GM21515 (cell line): Measurements from ENCODE around the gene MAF.

ENCODE experiments used
- ATAC-seq: cut with Tn5 transposase; IDR thresholded peaks from one replicate; pipeline ENCODE4 v1.9.1; 2021; ENCODE audit not compliant: unreplicated experiment

MAF gene

DNA sequence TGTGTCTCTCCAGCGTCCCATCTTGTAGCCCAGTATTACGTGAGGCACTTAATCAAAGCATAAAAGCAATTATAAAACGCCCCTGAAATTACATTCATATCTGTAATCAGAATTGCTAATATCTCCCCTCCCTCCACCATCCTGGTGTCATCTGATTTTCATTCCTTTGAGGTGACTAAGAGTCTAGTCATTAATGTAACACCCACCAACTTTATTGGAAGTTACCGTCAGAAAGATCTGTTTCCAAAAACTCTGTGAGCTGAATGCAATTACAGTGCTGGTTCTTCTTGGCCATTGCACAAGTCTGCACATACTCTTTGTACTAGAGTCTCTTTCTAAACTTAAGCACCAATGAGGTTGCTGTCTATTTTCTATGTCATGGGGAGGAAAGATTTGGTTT, 12.5 kb upstream of the MAF start:
- ATAC-seq: no peak

DNA sequence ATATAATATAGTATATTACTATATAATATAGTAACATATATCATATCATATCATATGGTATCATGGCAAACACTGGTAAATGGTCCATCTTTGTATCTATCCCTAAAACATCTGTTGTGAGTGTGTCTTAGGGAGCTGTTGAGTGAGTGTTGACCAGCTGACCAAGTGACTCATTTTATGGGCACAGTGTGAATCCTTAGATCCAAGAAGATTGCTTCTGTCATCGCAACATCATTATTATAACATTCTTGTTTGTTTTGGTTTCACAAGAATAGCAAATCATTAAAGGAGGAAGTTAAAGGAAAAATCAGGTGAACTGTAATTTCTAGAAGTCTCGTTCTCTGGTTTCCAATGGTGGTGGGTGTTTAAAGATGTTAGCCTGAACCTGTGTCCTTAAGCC, 11.7 kb upstream of the MAF start:
- ATAC-seq: no peak

DNA sequence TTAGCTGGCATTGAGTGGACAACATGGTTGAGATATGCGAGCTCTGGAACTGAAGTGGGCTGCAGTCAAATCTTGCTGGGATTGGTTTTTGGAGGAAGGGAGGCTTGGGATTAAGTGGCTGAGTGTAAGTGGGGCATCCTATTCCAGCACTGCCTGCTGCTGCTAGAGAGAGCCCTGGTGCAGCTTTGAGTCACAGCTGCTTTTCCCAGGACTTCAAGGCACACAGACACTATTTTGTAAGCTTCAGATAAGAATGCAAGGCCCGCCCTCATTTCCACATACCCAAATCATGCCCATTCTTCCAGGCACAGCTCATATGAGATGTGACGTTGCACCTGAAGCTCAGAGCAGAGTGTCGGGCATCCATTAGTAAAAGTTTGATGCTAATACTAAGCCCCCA, 10.2 kb upstream of the MAF start:
- ATAC-seq: no peak

DNA sequence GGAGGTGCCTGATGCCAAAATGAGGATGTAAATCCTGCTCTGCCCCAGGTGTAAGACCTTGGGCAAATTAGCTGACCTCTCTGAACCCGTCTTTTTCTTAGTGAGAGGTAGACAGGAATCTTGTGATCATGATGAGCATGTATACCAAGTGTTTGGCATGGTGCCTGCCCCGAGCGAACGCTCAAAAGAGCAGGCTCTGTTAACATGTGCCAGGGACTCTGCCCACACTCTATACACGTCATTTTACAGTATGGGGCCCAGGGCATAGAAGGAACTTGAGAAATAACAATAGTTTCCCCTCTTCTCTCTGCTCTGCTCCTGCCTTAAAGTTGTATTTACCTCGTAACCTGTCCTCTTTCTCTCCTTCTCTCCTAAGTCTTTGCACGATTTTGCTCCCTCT, 9.3 kb upstream of the MAF start:
- ATAC-seq: no peak

DNA sequence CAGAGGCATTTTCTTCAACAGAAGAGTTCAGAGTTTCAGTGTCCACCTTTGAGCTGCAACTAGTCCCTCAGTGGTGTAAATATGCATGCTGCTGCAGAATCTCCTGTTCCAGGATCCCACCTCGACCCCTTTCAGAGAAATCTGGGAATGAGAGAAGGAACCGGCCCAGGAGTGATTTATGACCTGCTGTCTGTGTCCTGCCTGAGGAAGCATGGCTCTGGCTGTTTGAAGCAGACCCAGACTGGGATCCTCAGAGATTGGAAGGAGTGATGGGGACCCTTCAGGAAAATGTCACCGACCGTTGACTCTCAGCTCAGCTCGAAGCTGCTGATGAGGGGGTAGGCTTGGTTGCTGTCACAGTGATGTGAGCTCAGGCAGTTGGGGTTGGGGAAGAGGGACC, 8.4 kb upstream of the MAF start:
- no peak for ATAC-seq

DNA sequence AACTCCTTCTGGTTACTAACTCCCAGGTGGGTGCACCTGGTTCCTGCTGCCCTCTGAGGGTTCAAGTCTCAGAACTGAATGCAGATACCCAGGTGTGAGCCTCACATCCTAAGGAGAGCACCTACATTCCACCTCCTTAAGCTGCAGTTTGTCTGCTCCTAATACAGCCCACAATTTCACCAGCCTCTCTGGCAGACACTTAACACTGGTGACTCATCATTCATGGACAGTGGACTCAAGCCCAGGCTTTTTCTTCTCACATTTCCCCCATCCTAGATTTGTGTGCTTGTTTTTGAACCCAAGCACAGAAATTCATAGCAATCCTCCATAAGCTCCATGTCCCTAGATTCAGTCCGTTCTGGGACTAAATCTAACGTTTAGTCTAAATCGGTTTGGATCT, 7.0 kb upstream of the MAF start:
- no peak for ATAC-seq

DNA sequence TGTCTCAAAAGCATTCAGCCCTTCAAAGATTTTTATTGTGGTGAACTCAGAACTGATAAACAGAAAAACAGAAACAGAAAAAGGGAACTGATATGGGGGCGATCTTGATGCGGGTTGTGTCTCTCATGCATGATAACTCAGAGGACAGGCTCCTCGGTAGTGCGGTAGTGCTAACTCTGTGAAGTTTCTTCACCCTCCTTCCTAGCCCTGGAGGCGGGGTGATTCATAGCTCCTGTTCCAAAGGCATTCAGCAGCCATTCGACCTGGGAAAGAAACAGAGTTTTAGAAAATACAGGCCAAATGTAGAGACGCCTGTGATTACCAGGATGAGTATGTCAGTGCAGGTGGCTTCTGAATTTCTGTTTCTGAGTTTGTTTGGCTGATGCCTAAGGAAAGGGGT, 5.5 kb upstream of the MAF start:
- ATAC-seq: peak; percentile 76

DNA sequence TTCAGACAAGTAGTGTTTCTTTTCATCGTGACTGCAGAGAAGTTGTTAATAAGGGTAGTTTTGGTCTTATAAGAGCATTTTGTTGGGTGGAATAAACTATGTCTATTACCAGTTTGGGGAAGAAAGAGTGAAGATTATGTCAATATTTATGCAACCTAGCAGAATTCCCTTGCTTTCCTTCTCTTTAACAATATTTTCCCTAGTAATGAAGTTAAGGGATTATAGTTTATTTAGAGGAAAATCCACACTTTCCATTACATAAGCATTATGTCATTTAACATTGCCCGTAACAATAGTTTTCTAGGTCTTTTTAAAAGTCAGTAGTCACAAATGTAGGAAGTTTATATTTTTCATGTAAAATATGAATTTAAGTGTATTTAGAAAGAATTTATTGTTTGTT, 2.5 kb upstream of the MAF start:
- no peak for ATAC-seq

DNA sequence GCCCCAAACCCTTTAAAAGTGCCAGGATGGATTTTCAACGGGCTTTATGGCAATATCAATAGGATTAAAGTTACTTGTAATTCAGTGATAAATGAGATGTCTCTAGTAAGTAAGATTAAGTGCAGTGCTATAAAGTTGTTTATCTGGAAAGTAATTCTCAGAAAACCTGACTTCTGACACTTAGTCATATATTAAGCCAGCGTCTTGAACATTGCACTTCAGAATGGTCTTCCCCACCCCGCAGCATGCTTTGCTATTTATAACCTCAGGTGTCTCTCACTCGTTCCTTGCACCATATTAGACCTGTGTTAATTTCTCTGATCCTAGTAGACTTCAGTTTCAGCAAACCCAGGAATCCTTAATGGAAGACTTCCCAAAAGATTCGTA, 2.1 kb upstream of the MAF start:
- ATAC-seq: no peak

DNA sequence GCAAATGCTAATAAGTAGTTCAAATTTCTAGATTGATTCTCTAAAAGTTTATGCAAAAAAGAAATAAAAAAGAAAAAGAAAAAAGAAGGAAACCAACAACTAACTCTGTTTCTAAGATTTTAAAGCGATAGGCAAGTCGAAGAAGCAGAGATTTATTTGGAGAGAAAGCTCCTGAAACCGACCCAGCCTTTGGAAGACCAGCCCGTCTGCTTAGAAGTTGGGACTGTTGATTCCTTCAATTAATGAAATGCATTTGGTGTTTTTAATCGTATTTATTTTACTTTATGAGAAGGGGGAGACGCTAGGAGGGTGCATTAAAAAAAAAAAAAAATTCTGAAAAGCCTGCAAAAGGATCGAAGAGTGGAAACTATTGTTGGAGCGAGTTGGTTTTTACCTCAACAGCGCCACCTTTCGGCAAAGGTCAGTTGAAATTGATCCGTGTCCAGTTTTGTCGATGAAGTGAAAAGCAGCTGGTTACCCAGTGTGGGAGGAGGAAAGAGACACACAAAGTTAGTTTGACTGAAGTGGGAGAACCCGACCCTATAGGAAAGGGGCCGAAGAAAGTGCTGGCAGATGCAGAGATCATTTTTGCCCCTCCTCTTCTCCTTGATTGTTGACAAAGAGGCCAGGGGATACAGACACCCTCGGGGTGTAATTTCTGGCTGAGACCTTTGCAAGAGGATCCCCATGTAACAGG, 1.5 kb upstream of the MAF start:
- no peak for ATAC-seq

DNA sequence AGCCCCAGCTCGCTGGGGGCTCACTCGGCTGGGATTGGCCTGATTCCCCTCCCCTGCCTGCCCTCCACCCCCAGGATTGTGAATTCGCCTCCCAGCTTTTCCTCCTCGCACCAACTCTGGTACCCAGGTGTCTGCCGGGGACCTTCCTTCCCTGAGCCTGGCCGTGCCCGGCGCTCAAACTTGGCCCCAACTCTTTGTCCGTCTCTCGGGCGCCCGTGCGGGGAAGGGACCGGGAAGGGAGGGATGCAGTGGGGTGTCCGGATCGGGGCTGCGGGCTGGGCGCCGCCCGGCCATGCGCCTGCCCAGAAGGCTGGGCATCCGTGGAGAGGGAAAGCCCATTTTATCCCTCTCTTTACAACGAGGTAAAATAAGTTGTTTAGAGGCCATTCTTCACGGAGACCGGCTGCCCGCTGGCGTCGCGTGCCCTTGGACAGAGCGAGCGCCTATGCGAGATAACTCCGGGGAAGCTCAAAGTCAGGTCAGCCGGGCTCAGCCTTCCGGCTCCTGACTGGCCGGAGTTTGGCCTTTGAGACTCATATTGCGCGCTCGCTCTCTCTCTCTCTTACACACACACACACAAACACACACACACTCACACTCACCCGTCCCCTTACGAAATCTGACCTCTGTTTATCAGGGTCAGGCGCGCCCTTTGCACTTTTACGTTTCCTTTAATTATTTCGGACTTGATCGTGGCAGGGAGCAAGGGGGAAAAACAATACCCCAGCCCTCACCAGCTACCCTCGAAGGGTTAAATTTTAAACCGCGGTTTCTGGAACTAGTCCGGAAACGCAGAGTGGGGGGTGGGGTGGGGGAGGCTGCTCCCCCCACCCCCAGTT, 774 bp upstream of the MAF start:
- no peak for ATAC-seq

DNA sequence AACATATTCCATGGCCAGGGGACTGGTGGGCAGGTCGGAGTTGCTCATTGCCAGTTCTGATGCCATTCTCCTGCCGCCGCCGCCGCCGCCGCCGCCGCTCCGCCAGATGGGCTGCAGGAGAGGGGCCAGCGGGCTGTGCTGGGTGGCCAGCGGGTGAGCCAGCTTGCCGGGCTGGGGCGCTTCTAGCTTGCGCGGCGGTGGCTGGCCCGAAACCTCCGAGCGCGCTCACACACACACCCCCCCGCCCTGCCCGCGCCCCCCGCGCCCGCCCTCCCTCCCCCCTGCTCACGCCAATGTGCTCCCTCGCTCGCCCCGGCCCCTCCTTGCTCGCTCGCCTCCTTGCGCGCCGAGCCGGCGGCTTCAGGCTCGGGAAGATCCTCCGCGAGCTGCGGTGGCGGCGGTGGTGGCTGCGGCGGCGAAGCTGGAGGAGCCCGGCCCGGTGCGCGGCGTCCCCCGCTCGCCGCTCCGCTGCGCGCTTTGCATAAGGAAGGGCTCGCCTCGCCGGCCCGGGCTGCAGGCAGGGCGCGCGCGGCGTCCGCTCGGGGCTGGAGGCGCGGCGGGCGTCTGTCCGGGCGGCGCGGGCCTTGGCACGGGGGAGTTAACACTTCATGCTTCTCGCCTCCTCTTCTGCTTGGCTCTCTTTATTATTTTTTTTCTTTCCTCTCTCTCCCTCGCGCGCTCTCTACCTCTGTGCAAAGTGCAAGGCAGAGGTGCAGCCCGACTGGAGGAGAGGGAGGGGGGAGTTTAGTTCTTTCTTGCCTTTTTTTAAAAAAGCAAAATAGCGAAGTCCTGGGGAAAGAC, 500 bp downstream of the MAF start:
- no peak for ATAC-seq

DNA sequence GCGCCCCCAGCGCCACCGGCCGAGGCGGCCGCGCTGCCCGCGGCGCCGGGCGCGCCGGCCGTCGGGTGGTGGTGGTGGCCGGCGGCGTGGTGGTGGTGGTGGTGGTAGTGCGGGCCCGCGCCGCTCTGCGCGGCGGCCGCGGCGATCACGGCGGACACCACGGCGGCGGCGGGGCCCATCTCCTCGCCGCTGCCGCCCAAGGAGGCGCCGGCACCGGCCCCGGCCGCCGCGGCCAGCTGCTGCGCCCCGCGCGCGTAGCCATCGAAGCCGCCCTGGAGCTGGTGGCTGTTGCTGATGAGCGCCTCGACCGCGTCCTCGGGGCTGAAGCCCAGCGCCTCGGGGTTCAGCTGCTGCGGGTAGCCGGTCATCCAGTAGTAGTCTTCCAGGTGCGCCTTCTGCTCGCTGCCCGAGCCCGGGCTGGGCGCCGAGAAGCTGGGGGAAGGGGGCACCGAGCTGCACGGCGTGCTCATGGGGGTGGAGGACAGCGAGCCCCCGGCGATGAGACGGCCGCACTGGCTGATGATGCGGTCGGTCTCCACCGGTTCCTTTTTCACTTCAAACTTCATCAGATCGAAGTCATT, 1.2 kb downstream of the MAF start:
- ATAC-seq: no peak

DNA sequence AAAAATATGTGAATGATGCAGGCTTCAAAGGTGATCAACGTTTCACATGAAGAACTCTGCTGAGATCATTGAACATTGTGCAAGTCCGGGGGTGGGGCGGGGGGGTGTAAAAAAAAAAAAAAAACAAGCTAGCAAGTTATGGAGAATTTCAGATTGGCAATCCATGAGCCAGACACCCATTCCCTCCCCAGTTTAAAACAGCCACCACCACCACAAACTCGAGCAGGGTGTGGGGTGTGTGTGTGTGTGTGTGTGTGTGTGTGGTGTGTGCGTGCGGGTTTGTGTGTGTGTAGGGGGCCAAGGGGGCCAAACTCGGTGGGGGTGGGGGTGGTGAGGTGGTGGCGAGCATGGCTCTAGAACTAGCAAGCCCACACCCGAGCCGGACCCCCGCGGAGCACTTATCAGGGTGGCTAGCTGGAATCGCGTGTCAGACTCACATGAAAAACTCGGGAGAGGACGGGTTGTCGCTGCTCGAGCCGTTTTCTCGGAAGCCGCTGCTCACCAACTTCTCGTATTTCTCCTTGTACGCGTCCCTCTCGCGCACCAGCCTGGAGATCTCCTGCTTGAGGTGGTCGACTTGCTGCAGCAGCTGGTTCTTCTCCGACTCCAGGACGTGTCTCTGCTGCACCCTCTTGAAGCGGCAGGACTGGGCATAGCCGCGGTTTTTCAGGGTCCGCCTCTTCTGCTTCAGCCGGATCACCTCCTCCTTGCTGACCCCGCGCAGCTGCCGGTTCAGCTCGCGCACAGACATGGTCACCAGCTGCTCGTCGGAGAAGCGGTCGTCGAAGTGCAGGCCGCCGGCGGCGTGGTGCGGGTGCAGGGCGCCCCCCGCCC, 2.0 kb downstream of the MAF start:
- no peak for ATAC-seq

DNA sequence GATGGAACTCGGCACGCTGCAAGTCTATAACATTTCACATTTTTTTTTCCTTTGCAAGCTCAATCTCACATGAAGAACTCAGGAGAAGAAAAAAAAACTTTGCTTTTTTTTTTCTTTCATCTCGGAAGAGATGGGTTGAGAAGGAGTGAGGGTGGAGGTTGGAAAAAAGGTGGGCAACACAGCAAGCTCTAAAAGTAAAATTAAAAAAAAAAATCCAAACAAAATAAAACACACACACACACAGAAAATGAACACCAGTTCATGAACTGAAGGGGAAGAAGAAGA, 2.5 kb downstream of the MAF start:
- no peak for ATAC-seq

DNA sequence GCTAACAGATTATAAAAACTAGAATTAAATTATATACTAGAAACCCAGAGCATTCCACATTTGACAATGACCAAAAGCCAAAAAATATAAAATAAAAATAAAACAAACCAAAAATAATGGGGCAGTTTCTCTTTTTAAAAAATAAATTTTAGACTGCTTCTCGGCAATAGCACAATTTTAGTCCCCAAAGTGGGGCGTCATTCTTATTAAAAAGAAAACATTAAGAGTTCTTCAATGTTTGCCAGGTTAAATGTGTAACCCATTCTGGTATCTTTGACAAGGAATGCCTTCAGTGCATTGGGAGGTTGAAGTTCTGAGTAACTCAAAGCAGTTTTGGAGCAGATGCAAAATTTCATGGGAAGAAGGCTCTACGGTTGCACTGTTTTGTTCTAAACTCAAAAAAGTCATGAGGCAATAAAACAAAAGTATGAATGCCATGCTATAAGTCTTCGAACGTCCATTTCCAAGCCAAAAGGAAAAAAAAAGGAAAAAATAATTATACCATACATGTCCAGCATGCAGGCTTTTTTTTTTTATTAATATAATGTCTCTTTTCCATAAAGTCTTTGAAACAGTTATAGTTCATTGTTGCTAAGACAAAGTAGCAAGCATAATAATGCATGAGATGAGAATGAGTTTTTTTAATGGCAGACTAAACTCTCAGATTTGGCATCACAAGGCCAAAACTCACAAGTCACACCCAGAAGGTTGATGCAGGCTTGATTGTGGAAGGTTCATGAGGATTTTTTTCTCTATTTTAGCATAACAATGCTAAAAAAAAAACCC, 3.1 kb downstream of the MAF start:
- ATAC-seq: no peak

DNA sequence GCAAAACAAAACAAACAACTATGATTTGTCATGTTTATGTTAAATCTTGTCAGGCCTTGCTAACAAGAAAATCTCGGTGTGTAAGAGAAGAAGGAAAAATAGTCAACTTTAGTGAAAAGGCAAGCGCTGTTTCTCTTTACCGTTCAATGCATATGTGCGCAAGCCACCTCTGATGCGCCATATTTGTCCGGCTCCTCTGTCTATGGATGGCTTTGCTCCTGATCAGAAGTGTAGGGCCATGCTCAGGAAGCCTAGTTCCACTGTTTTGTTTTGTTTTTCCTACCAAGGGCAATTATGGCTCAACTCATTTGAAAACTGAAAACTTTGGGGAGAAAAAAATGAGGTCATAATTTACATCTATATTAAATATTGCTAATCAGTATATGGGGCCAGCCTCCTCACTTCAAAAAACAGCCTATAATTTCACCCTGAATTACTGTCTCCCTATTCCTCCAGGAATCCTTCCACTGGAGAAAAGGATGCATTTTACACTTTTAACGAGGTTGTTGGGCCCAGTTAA, 4.5 kb downstream of the MAF start:
- no peak for ATAC-seq

DNA sequence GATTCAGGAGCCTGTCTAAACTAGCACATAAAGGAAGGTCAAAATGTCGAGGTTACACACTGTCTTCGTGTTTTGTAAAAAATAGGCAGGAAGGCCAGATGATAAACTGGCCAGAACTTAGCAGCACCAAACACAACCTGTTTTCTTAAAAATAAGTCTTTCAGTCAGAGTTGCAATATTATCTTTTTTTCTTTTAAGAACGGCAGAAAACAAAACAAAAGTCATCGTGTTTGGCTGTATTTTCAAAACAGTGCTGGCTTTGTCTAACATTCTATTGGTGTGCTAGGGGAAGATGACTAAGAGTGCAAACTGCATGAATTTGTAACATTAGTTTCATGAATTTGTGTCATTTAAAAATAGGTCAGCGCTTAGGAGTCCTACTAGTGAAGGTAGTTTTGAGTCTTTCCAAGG, 5.3 kb downstream of the MAF start:
- ATAC-seq: no peak

DNA sequence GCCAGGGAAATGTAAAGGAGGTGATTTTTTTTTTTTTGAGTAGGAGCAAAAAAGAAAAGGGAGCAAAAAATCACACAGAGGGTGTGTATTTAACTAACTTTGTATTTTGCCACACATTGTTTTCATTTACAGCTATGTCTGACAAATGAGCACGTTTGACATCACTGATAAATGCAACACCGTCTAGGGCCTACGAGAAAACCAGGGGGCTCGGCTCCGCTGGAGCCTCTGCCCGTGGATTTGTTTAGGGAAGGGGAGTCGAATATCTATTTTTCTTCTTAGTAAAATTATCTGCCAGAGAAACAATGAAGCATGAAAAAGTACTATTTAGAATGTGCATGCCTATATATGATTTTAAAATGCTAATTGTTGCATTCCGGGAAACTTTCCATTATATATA, 6.8 kb downstream of the MAF start:
- ATAC-seq: no peak

DNA sequence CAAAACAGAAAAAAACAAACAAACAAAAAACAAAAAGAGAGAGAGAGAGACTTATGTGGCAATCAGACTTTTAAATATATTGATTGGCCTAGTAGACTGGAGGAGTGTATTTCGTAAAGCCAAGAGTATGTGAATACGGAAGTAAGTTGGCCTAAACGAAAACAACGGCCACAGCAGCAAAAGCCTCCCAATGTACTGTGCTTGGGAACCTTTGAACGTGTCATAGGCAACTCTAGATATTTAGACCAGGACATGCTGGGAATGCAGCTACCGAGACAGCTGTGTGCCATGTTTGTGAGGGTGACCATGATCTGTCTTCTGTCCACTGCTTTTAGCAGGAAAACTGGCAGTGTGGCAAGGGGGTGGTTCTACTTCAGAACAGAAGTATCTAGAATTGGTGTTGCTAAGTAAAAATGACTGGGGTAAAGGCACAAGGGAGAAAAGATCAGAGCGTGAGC, 7.4 kb downstream of the MAF start:
- no peak for ATAC-seq
